Breast epithelium (tissue), 4 donors: Measurements from ENCODE around the gene ZIC5. TPM values are rescaled to one million over a fixed set of nuclear protein-coding genes. Genes with fewer than 3 reads are reported as not detected.
A peak's percentile ranks its signal among the peaks of the same experiment; 100 is the strongest.

Source experiments
- DNase-seq, 2 donors: peaks; one replicate each; pipeline ENCODE4 v3.0.0-alpha.2; 2019; ENCODE audit warnings: low spot score in 2 of 2
- H3K27ac ChIP-seq, 2 donors: fragments of 200-600 bp; sonication (generic) in 1 of 2; one replicate each; pipeline ENCODE4 v1.5.1; 2016 to 2019; ENCODE audit warnings: mild to moderate bottlenecking in 1 of 2
- H3K27me3 ChIP-seq, 2 donors: fragments of 200-600 bp; sonication (generic) in 1 of 2; one replicate each; pipeline versions ENCODE4 v1.5.1 to v1.6.0; 2017 to 2019; ENCODE audit warnings: control low read depth in 1 of 2, mild to moderate bottlenecking in 1 of 2
- H3K36me3 ChIP-seq: fragments of 200-600 bp; one replicate; pipeline ENCODE4 v1.5.1; 2019
- H3K4me1 ChIP-seq, 2 donors: fragments of 200-600 bp; sonication (generic); one replicate each; pipeline ENCODE4 v1.5.1; 2016 to 2019; ENCODE audit warnings: control low read depth in 1 of 2
- H3K4me3 ChIP-seq, 3 donors: fragments of 200-600 bp; sonication (generic); 1 replicate in 2 of 3; 2 replicates in 1 of 3; pipeline ENCODE4 v1.5.1; 2016 to 2019; ENCODE audit warnings: mild to moderate bottlenecking in 3 of 3, moderate library complexity in 2 of 3
- H3K9me3 ChIP-seq, 2 donors: fragments of 200-600 bp; sonication (generic) in 1 of 2; one replicate each; pipeline ENCODE4 v1.5.1; 2016 to 2019; ENCODE audit warnings: control low read depth in 1 of 2
- CTCF ChIP-seq, 3 donors: fragments of 450-650 bp; IDR thresholded peaks; one replicate each; pipeline ENCODE4 v1.5.1; 2016 to 2017; ENCODE audit warnings: antibody characterized with exemption in 3 of 3, mild to moderate bottlenecking in 3 of 3, moderate library complexity in 3 of 3
- POLR2A ChIP-seq: fragments of 450-650 bp; IDR thresholded peaks from one replicate; pipeline ENCODE4 v1.6.1; 2016; ENCODE audit warnings: antibody characterized with exemption, mild to moderate bottlenecking, moderate library complexity
- POLR2AphosphoS5 ChIP-seq, 3 donors: sonication (generic); formaldehyde crosslinking; IDR thresholded peaks; one replicate each; pipeline ENCODE4 v1.6.1; 2017; ENCODE audit warnings: antibody characterized with exemption in 3 of 3
- intact Hi-C: fragments of 100-400 bp; cut with DNase I; formaldehyde crosslinking; loops from one replicate; pipeline ENCODE4 v1.15.1; 2023; ENCODE audit warnings: low total_unique reads
- total RNA-seq, 3 donors: library from RNA; depleted of rRNA; stranded (reverse); fragments of >200 nt; gene quantifications; one replicate each; pipeline ENCODE4 v1.1.0, GENCODE V29; 2016

Gene ZIC5
- total RNA-seq, 3 donors from 2014 or later: not detected

GRCh38 chr13:99959127-99959539 is 12.4 kb downstream of the ZIC5 start:
- Histone ChIP-seq H3K4me1 (peaks cover 7 to 20% of the 10 kb centered on the region in 2 donors), H3K9me3 (no peaks in the 10 kb centered on the region), H3K27ac (no peak overlapping the region), H3K4me3 (no peak overlapping the region), H3K27me3 (peaks cover 13 to 99% of the 10 kb centered on the region in 2 donors), H3K36me3 (no peaks in the 10 kb centered on the region)
- no peak for TF ChIP-seq POLR2A
- no peak for TF ChIP-seq CTCF (IDR thresholded peaks at IDR 0.05)
- TF ChIP-seq POLR2AphosphoS5 (IDR thresholded peaks at IDR 0.05): no peak
- no peak for DNase-seq
- intact Hi-C loops: no loop called here

GRCh38 chr13:99958406-99959126 is 13.0 kb downstream of the ZIC5 start:
- Histone ChIP-seq H3K4me3 (no peak overlapping the region), H3K9me3 (no peaks in the 10 kb centered on the region), H3K36me3 (no peaks in the 10 kb centered on the region), H3K27me3 (peaks cover 13 to 96% of the 10 kb centered on the region in 2 donors), H3K27ac (no peak overlapping the region), H3K4me1 (peaks cover 7 to 20% of the 10 kb centered on the region in 2 donors)
- intact Hi-C loops: no loop called here
- TF ChIP-seq POLR2AphosphoS5 (IDR thresholded peaks at IDR 0.05) (no peak), CTCF (IDR thresholded peaks at IDR 0.05) (no peak)
- no peak for DNase-seq

- DNase-seq: no peak
- TF ChIP-seq POLR2A: no peak
- no peak for TF ChIP-seq CTCF (IDR thresholded peaks at IDR 0.05)
- no peak for TF ChIP-seq POLR2AphosphoS5 (IDR thresholded peaks at IDR 0.05)
- H3K27me3 ChIP-seq: peaks cover 13 to 81% of the 10 kb centered on the region in 2 donors
- peak overlapping the region; percentile 17 to 62 (median 18) for H3K4me3 ChIP-seq
- H3K36me3 ChIP-seq: no peaks in the 10 kb centered on the region
- peaks cover 7 to 20% of the 10 kb centered on the region in 2 donors for H3K4me1 ChIP-seq
- H3K27ac ChIP-seq: no peak overlapping the region
- intact Hi-C loops: no loop called here
- H3K9me3 ChIP-seq: no peaks in the 10 kb centered on the region
These were observed 14.9 kb downstream of the ZIC5 start for GRCh38 chr13:99956473-99957349.

- Histone ChIP-seq H3K4me3 (peak overlapping the region; percentile 17 to 62 (median 18)), H3K9me3 (no peaks in the 10 kb centered on the region), H3K36me3 (no peaks in the 10 kb centered on the region), H3K27me3 (peaks cover 13 to 73% of the 10 kb centered on the region in 2 donors), H3K27ac (no peak overlapping the region), H3K4me1 (peaks cover 7 to 20% of the 10 kb centered on the region in 2 donors)
- TF ChIP-seq POLR2AphosphoS5 (IDR thresholded peaks at IDR 0.05): no peak
- no peak for DNase-seq
- intact Hi-C loops: no loop called here
These were observed 15.7 kb downstream of the ZIC5 start for GRCh38 chr13:99955747-99956472.

- Histone ChIP-seq H3K36me3 (no peaks in the 10 kb centered on the region), H3K4me1 (peaks cover 7 to 20% of the 10 kb centered on the region in 2 donors), H3K27me3 (peaks cover 13 to 66% of the 10 kb centered on the region in 2 donors), H3K9me3 (no peaks in the 10 kb centered on the region), H3K4me3 (peak overlapping the region in 1 of 3 donors; percentile 62), H3K27ac (no peak overlapping the region)
- DNase-seq: no peak
- TF ChIP-seq POLR2AphosphoS5 (IDR thresholded peaks at IDR 0.05) (no peak), CTCF (IDR thresholded peaks at IDR 0.05) (no peak), POLR2A (no peak)
- intact Hi-C loops: no loop called here
These were observed 16.3 kb downstream of the ZIC5 start for GRCh38 chr13:99955107-99955746.
